ENCODE data around the gene ZMYND15.

The ZMYND15 gene

GRCh38 chr17:4734857-4735475 lies 4.7 kb upstream of the ZMYND15 start:
- 100% methylated on average over 3 of the region's 8 CpGs for WGBS (ENCODE audit: insufficient coverage)
- peaks cover 8 to 53% (median 44%) of the 10 kb centered on the region in 4 experiments for H3K4me1 ChIP-seq (ENCODE audit: control extremely low read depth in 1 of 4, control insufficient read depth in 4 of 4, insufficient read depth in 4 of 4, low read length in 3 of 4)
- DNase-seq, result no peak
- peaks cover 0 to 36% (median 12%) of the 10 kb centered on the region in 5 experiments for H3K27me3 ChIP-seq (replicated peaks in 2 of 5; ENCODE audit: control insufficient read depth in 4 of 5, insufficient read depth in 5 of 5, low read length in 4 of 5)
- H3K36me3 ChIP-seq (ENCODE audit: control insufficient read depth in 4 of 4, insufficient read depth in 4 of 4, low read length in 3 of 4), result no peaks in the 10 kb centered on the region
- no peak overlapping the region for H3K4me3 ChIP-seq (ENCODE audit: control insufficient read depth in 1 of 7, extremely low read depth in 1 of 7, insufficient read depth in 4 of 7, low read depth in 2 of 7, low read length in 6 of 7)
- POLR2A ChIA-PET, result no interaction called here
- CTCF ChIA-PET, result interaction anchor here (0.7 to 2.4 kb wide), 4 partner anchors 12 to 55 kb away, joined by 3 to 12 read pairs (median 4); partner anchors contain the start of gene GLTPD2
- no peak overlapping the region for H3K27ac ChIP-seq (ENCODE audit: insufficient read depth in 1 of 2, low read depth in 1 of 2, low read length in 2 of 2, poor library complexity in 1 of 2, severe bottlenecking in 2 of 2)
- no peaks in the 10 kb centered on the region for H3K9me3 ChIP-seq (ENCODE audit: control extremely low read depth in 1 of 5, control insufficient read depth in 4 of 5, insufficient read depth in 2 of 5, low read depth in 1 of 5, low read length in 4 of 5)

- H3K4me1 ChIP-seq (ENCODE audit: control extremely low read depth in 1 of 4, control insufficient read depth in 4 of 4, insufficient read depth in 4 of 4, low read length in 3 of 4), result peaks cover 4 to 47% (median 37%) of the 10 kb centered on the region in 4 experiments
- WGBS (ENCODE audit: insufficient coverage), result 57% methylated on average over 7 of the region's 9 CpGs
- H3K27me3 ChIP-seq (replicated peaks in 2 of 5; ENCODE audit: control insufficient read depth in 4 of 5, insufficient read depth in 5 of 5, low read length in 4 of 5), result peaks cover 0 to 47% (median 18%) of the 10 kb centered on the region in 5 experiments
- peak in 2 of 3 donors; percentile 50 to 62 for DNase-seq
- ChIA-PET POLR2A (no interaction called here), CTCF (interaction anchor here (0.7 to 2.4 kb wide), 3 partner anchors 26 to 154 kb away, joined by 3 to 12 read pairs (median 3); partner anchors contain the start of gene ARRB2)
- no peaks in the 10 kb centered on the region for H3K9me3 ChIP-seq (ENCODE audit: control extremely low read depth in 1 of 5, control insufficient read depth in 4 of 5, insufficient read depth in 2 of 5, low read depth in 1 of 5, low read length in 4 of 5)
- no peaks in the 10 kb centered on the region for H3K36me3 ChIP-seq (ENCODE audit: control insufficient read depth in 4 of 4, insufficient read depth in 4 of 4, low read length in 3 of 4)
- no peak overlapping the region for H3K4me3 ChIP-seq (ENCODE audit: control insufficient read depth in 1 of 7, extremely low read depth in 1 of 7, insufficient read depth in 4 of 7, low read depth in 2 of 7, low read length in 6 of 7)
- no peak overlapping the region for H3K27ac ChIP-seq (ENCODE audit: insufficient read depth in 1 of 2, low read depth in 1 of 2, low read length in 2 of 2, poor library complexity in 1 of 2, severe bottlenecking in 2 of 2)
Observed at GRCh38 chr17:4735876-4736651, 3.6 kb upstream of the ZMYND15 start.

- peaks cover 4 to 26% (median 23%) of the 10 kb centered on the region in 4 experiments for H3K4me1 ChIP-seq (ENCODE audit: control extremely low read depth in 1 of 4, control insufficient read depth in 4 of 4, insufficient read depth in 4 of 4, low read length in 3 of 4)
- H3K27me3 ChIP-seq (replicated peaks in 2 of 5; ENCODE audit: control insufficient read depth in 4 of 5, insufficient read depth in 5 of 5, low read length in 4 of 5), result peaks cover 0 to 58% (median 21%) of the 10 kb centered on the region in 5 experiments
- CTCF ChIA-PET, result interaction anchor here (1.7 kb wide), 1 partner anchor 48 kb away, joined by 5 read pairs; the partner anchor contains the start of gene VMO1
- H3K27ac ChIP-seq (ENCODE audit: insufficient read depth in 1 of 2, low read depth in 1 of 2, low read length in 2 of 2, poor library complexity in 1 of 2, severe bottlenecking in 2 of 2), result no peak overlapping the region
- H3K36me3 ChIP-seq (ENCODE audit: control insufficient read depth in 4 of 4, insufficient read depth in 4 of 4, low read length in 3 of 4), result no peaks in the 10 kb centered on the region
- 13% methylated on average over 30 of the region's 41 CpGs for WGBS (ENCODE audit: insufficient coverage)
- H3K9me3 ChIP-seq (ENCODE audit: control extremely low read depth in 1 of 5, control insufficient read depth in 4 of 5, insufficient read depth in 2 of 5, low read depth in 1 of 5, low read length in 4 of 5), result no peaks in the 10 kb centered on the region
- POLR2A ChIA-PET, result no interaction called here
- H3K4me3 ChIP-seq (ENCODE audit: control insufficient read depth in 1 of 7, extremely low read depth in 1 of 7, insufficient read depth in 4 of 7, low read depth in 2 of 7, low read length in 6 of 7), result peak overlapping the region in 6 of 7 experiments; percentile 23 to 82 (median 70)
- peak in 1 of 3 donors; percentile 48 for DNase-seq
Observed at GRCh38 chr17:4738136-4739121, 1.2 kb upstream of the ZMYND15 start.

GRCh38 chr17:4740025-4740351 lies 355 bp downstream of the ZMYND15 start:
- peak overlapping the region; percentile 20 to 82 (median 65) for H3K4me3 ChIP-seq (ENCODE audit: control insufficient read depth in 1 of 7, extremely low read depth in 1 of 7, insufficient read depth in 4 of 7, low read depth in 2 of 7, low read length in 6 of 7)
- no peaks in the 10 kb centered on the region for H3K36me3 ChIP-seq (ENCODE audit: control insufficient read depth in 4 of 4, insufficient read depth in 4 of 4, low read length in 3 of 4)
- H3K27me3 ChIP-seq (replicated peaks in 2 of 5; ENCODE audit: control insufficient read depth in 4 of 5, insufficient read depth in 5 of 5, low read length in 4 of 5), result peaks cover 0 to 68% (median 31%) of the 10 kb centered on the region in 5 experiments
- no peaks in the 10 kb centered on the region for H3K9me3 ChIP-seq (ENCODE audit: control extremely low read depth in 1 of 5, control insufficient read depth in 4 of 5, insufficient read depth in 2 of 5, low read depth in 1 of 5, low read length in 4 of 5)
- WGBS (ENCODE audit: insufficient coverage), result 23% methylated on average over 13 of the region's 13 CpGs
- DNase-seq, result no peak
- POLR2A ChIA-PET, result no interaction called here
- H3K27ac ChIP-seq (ENCODE audit: insufficient read depth in 1 of 2, low read depth in 1 of 2, low read length in 2 of 2, poor library complexity in 1 of 2, severe bottlenecking in 2 of 2), result no peak overlapping the region
- CTCF ChIA-PET, result no interaction called here
- peaks cover 0 to 24% (median 22%) of the 10 kb centered on the region in 4 experiments for H3K4me1 ChIP-seq (ENCODE audit: control extremely low read depth in 1 of 4, control insufficient read depth in 4 of 4, insufficient read depth in 4 of 4, low read length in 3 of 4)

GRCh38 chr17:4740584-4740983 lies 951 bp downstream of the ZMYND15 start:
- CTCF ChIA-PET, result no interaction called here

GRCh38 chr17:4741544-4741943 lies 1.9 kb downstream of the ZMYND15 start:
- no peak for DNase-seq
- H3K27ac ChIP-seq (ENCODE audit: insufficient read depth in 1 of 2, low read depth in 1 of 2, low read length in 2 of 2, poor library complexity in 1 of 2, severe bottlenecking in 2 of 2), result no peak overlapping the region
- ChIA-PET CTCF (interaction anchor here (0.9 kb wide), 1 partner anchor 9 kb away, joined by 4 read pairs; no protein-coding TSS in a partner anchor), POLR2A (no interaction called here)
- H3K27me3 ChIP-seq (replicated peaks in 2 of 5; ENCODE audit: control insufficient read depth in 4 of 5, insufficient read depth in 5 of 5, low read length in 4 of 5), result peaks cover 0 to 68% (median 38%) of the 10 kb centered on the region in 5 experiments
- no peak overlapping the region for H3K4me3 ChIP-seq (ENCODE audit: control insufficient read depth in 1 of 7, extremely low read depth in 1 of 7, insufficient read depth in 4 of 7, low read depth in 2 of 7, low read length in 6 of 7)
- H3K9me3 ChIP-seq (ENCODE audit: control extremely low read depth in 1 of 5, control insufficient read depth in 4 of 5, insufficient read depth in 2 of 5, low read depth in 1 of 5, low read length in 4 of 5), result no peaks in the 10 kb centered on the region
- WGBS (ENCODE audit: insufficient coverage), result 97% methylated on average over 7 of the region's 8 CpGs
- no peaks in the 10 kb centered on the region for H3K36me3 ChIP-seq (ENCODE audit: control insufficient read depth in 4 of 4, insufficient read depth in 4 of 4, low read length in 3 of 4)
- peaks cover 0 to 29% (median 20%) of the 10 kb centered on the region in 4 experiments for H3K4me1 ChIP-seq (ENCODE audit: control extremely low read depth in 1 of 4, control insufficient read depth in 4 of 4, insufficient read depth in 4 of 4, low read length in 3 of 4)

More at GRCh38 chr17:4740584-4740983, 951 bp downstream of the ZMYND15 start:
- DNase-seq, result no peak
- Histone ChIP-seq H3K4me3 (ENCODE audit: control insufficient read depth in 1 of 7, extremely low read depth in 1 of 7, insufficient read depth in 4 of 7, low read depth in 2 of 7, low read length in 6 of 7) (no peak overlapping the region), H3K27ac (ENCODE audit: insufficient read depth in 1 of 2, low read depth in 1 of 2, low read length in 2 of 2, poor library complexity in 1 of 2, severe bottlenecking in 2 of 2) (no peak overlapping the region), H3K4me1 (ENCODE audit: control extremely low read depth in 1 of 4, control insufficient read depth in 4 of 4, insufficient read depth in 4 of 4, low read length in 3 of 4) (peaks cover 0 to 29% (median 25%) of the 10 kb centered on the region in 4 experiments), H3K36me3 (ENCODE audit: control insufficient read depth in 4 of 4, insufficient read depth in 4 of 4, low read length in 3 of 4) (no peaks in the 10 kb centered on the region), H3K27me3 (replicated peaks in 2 of 5; ENCODE audit: control insufficient read depth in 4 of 5, insufficient read depth in 5 of 5, low read length in 4 of 5) (peaks cover 0 to 73% (median 35%) of the 10 kb centered on the region in 5 experiments), H3K9me3 (ENCODE audit: control extremely low read depth in 1 of 5, control insufficient read depth in 4 of 5, insufficient read depth in 2 of 5, low read depth in 1 of 5, low read length in 4 of 5) (no peaks in the 10 kb centered on the region)
- POLR2A ChIA-PET, result no interaction called here
- WGBS (ENCODE audit: insufficient coverage), result 97% methylated on average over 7 of the region's 8 CpGs

Measured in common myeloid progenitor, CD34-positive (primary cell).